K562 (cell line): ENCODE results near the gene CRIP3. TPM values are rescaled to one million over a fixed set of nuclear protein-coding genes. Genes with fewer than 3 reads are reported as not detected.

Source experiments
- ATAC-seq: fragments of 200-7000 bp; cut with Tn5 transposase; 3 replicates; pipeline ENCODE4 v1.9.1; 2020; ENCODE audit warnings: moderate library complexity
- BruUV-seq: library from RNA; stranded (reverse); fragments of 400-500 nt; replicated peaks from 2 replicates; lab custom pipeline; 2021; lab: Mats Ljungman, UMichigan
- CTCF ChIA-PET: fragments of 300-600 bp; formaldehyde crosslinking; extraction: SDS; loops from one replicate; lab custom pipeline; 2021; ENCODE audit warnings: low intra/inter-chr PET ratio; lab: Yijun Ruan, JAX
- POLR2A ChIA-PET: fragments of 300-600, 350-650 bp; sonication (Branson Sonifier 250); formaldehyde crosslinking; extraction: SDS; loops from one replicate; lab custom pipeline; 2021; ENCODE audit warnings: antibody characterized with exemption, inconsistent platforms; lab: Yijun Ruan, JAX
- DNase-seq, 4 experiments: peaks; one replicate each; pipeline versions ENCODE4 v3.0.0 to v3.0.0-alpha.2; 2011 to 2018; ENCODE audit warnings: low spot score in 3 of 4, mixed read lengths in 3 of 4; ENCODE audit errors: extremely low read depth in 1 of 4
- FAIRE-seq: peaks from 2 replicates; lab custom pipeline; 2011; peaks lifted over from hg19 to GRCh38; lab: Jason Lieb, UNC
- H2AFZ ChIP-seq: 2 replicates; pipeline ENCODE4 v1.6.0; 2011; ENCODE audit warnings: low read depth, low read length, control low read depth, inconsistent platforms
- H3K27ac ChIP-seq: fragments of 200-600 bp; 3 replicates; pipeline ENCODE4 v1.8.0; 2011; ENCODE audit warnings: low read depth, mild to moderate bottlenecking, control low read depth, inconsistent platforms, low read length, moderate library complexity, mixed read lengths; ENCODE audit errors: extremely low read depth
- H3K27me3 ChIP-seq, 2 experiments: fragments of 300-600 bp in 1 of 2; 2 replicates in 1 of 2; 3 replicates in 1 of 2; pipeline versions ENCODE4 v1.6.0 to v1.8.0; 2011; ENCODE audit warnings: inconsistent platforms in 2 of 2, low read length in 2 of 2, mild to moderate bottlenecking in 1 of 2, mixed read lengths in 1 of 2, moderate library complexity in 1 of 2; ENCODE audit not compliant: control insufficient read depth in 2 of 2, insufficient read depth in 2 of 2
- H3K36me3 ChIP-seq: fragments of 300-600 bp; 3 replicates; pipeline ENCODE4 v1.8.0; 2011; ENCODE audit warnings: mild to moderate bottlenecking, low read length, inconsistent platforms; ENCODE audit not compliant: control insufficient read depth, insufficient read depth
- H3K4me1 ChIP-seq, 2 experiments: fragments of 200-600 bp in 1 of 2; replicated peaks in 1 of 2; 2 replicates in 1 of 2; 3 replicates in 1 of 2; pipeline versions ENCODE4 v1.5.1 to v1.8.0; 2011; ENCODE audit warnings: inconsistent platforms in 2 of 2, low read length in 2 of 2, mild to moderate bottlenecking in 1 of 2, mixed read lengths in 1 of 2, moderate library complexity in 1 of 2; ENCODE audit not compliant: control insufficient read depth in 2 of 2, insufficient read depth in 2 of 2
- H3K4me2 ChIP-seq: 2 replicates; pipeline ENCODE4 v1.6.1; 2011; ENCODE audit warnings: low read length, control low read depth, inconsistent platforms, mixed read lengths; ENCODE audit not compliant: insufficient read depth
- H3K4me3 ChIP-seq: fragments of 200-600 bp; sonication (generic), shearing (Covaris generic); 2 replicates; pipeline ENCODE4 v1.5.1; 2016; ENCODE audit warnings: control low read depth, inconsistent platforms
- H3K79me2 ChIP-seq: fragments of 200-600 bp; 3 replicates; pipeline ENCODE4 v1.8.0; 2011; ENCODE audit warnings: low read length, inconsistent platforms; ENCODE audit not compliant: control insufficient read depth, insufficient read depth
- H3K9ac ChIP-seq, 2 experiments: 2 replicates each; pipeline versions ENCODE4 v1.6.0 to v1.6.1; 2011; ENCODE audit warnings: low read depth in 2 of 2, low read length in 2 of 2, control low read depth in 1 of 2, inconsistent platforms in 1 of 2, mild to moderate bottlenecking in 1 of 2, mixed read lengths in 1 of 2; ENCODE audit not compliant: insufficient read depth in 1 of 2
- H3K9me1 ChIP-seq: one replicate; pipeline ENCODE4 v1.6.0; 2011; ENCODE audit warnings: inconsistent platforms, mild to moderate bottlenecking, low read length, moderate library complexity; ENCODE audit not compliant: control insufficient read depth, insufficient read depth
- H3K9me3 ChIP-seq: replicated peaks from 2 replicates; pipeline ENCODE4 v1.5.1; 2011; ENCODE audit warnings: low read depth, low read length, inconsistent platforms; ENCODE audit not compliant: control insufficient read depth, insufficient read depth
- H4K20me1 ChIP-seq: replicated peaks from 2 replicates; pipeline ENCODE4 v1.6.1; 2011; ENCODE audit warnings: low read length, inconsistent platforms, mixed read lengths; ENCODE audit not compliant: control insufficient read depth, insufficient read depth
- AFF1 ChIP-seq, 2 experiments: fragments of 450-650 bp; IDR thresholded peaks; 2 replicates each; pipeline ENCODE4 v1.6.1; 2018; ENCODE audit warnings: mild to moderate bottlenecking in 2 of 2, low read depth in 1 of 2; ENCODE audit not compliant: partially characterized antibody in 2 of 2
- CAMTA2 ChIP-seq: fragments of 250-450 bp; sonication (Bioruptor Pico); conservative IDR thresholded peaks from 2 replicates; pipeline ENCODE4 v1.5.1; 2022
- CTCF ChIP-seq, 3 experiments: IDR thresholded peaks in 2 of 3; conservative IDR thresholded peaks in 1 of 3; 2 replicates each; pipeline ENCODE4 v1.5.1; 2011 to 2012; ENCODE audit warnings: low read length in 3 of 3, mild to moderate bottlenecking in 3 of 3, control low read depth in 2 of 3, improper control_type of control experiment in 1 of 3, inconsistent platforms in 1 of 3, low read depth in 1 of 3, mixed read lengths in 1 of 3, moderate library complexity in 1 of 3; ENCODE audit not compliant: insufficient read depth in 2 of 3
- DMBX1 ChIP-seq: fragments of 250-450 bp; sonication (Bioruptor Pico); IDR thresholded peaks from 2 replicates; pipeline ENCODE4 v1.8.0; 2022; ENCODE audit warnings: inconsistent platforms, mild to moderate bottlenecking, moderate library complexity, borderline replicate concordance
- EHMT2 ChIP-seq: fragments of 450-650 bp; IDR thresholded peaks from 2 replicates; pipeline ENCODE4 v1.6.1; 2018; ENCODE audit warnings: antibody characterized with exemption
- HDAC2 ChIP-seq: fragments of 450-650 bp; IDR thresholded peaks from 2 replicates; pipeline ENCODE4 v1.6.1; 2016; ENCODE audit warnings: mild to moderate bottlenecking
- KDM1A ChIP-seq, 2 experiments: fragments of 450-650 bp; IDR thresholded peaks; 2 replicates each; pipeline ENCODE4 v1.6.1; 2016; ENCODE audit warnings: mild to moderate bottlenecking in 2 of 2
- KLF13 ChIP-seq: fragments of 450-650 bp; IDR thresholded peaks from 2 replicates; pipeline ENCODE4 v1.6.1; 2016; ENCODE audit warnings: missing genetic modification characterization, low read depth, mild to moderate bottlenecking, missing compliant biosample characterization, moderate library complexity, borderline replicate concordance
- NCOA4 ChIP-seq: fragments of 450-650 bp; IDR thresholded peaks from 2 replicates; pipeline ENCODE4 v1.6.1; 2018; ENCODE audit warnings: mild to moderate bottlenecking; ENCODE audit not compliant: partially characterized antibody
- NR2F6 ChIP-seq: fragments of 450-650 bp; formaldehyde crosslinking; IDR thresholded peaks from 2 replicates; pipeline ENCODE4 v1.4.0; 2020; ENCODE audit warnings: mild to moderate bottlenecking
- RBM25 ChIP-seq: fragments of 200-400 bp; formaldehyde crosslinking; IDR thresholded peaks from 2 replicates; pipeline ENCODE4 v1.6.1; 2018; ENCODE audit warnings: low read length, low read depth, moderate library complexity; ENCODE audit not compliant: severe bottlenecking
- RCOR1 ChIP-seq, 2 experiments: IDR thresholded peaks; 2 replicates each; pipeline ENCODE4 v1.6.1; 2012; ENCODE audit warnings: low read depth in 2 of 2, low read length in 2 of 2, borderline replicate concordance in 1 of 2, improper control_type of control experiment in 1 of 2
- SMARCA5 ChIP-seq: fragments of 450-650 bp; IDR thresholded peaks from 2 replicates; pipeline ENCODE4 v1.6.1; 2016
- UBTF ChIP-seq, 2 experiments: IDR thresholded peaks; 2 replicates each; pipeline ENCODE4 v1.6.1; 2012; ENCODE audit warnings: improper control_type of control experiment in 2 of 2, low read depth in 2 of 2, low read length in 2 of 2, borderline replicate concordance in 1 of 2
- ZNF12 ChIP-seq: sonication (generic); formaldehyde crosslinking; IDR thresholded peaks from 2 replicates; pipeline ENCODE4 v1.4.0; 2020; ENCODE audit warnings: mild to moderate bottlenecking, missing genetic modification reagents
- WGBS: fragments of 100-300 bp; shearing (Covaris generic); methylation state at CpG from one replicate; pipeline ENCODE4 v1.1.6; 2016; ENCODE audit warnings: low coverage, mixed read lengths; ENCODE audit not compliant: insufficient coverage; ENCODE audit errors: missing lambda C conversion rate; 5-methylcytosine and 5-hydroxymethylcytosine counted together
- in situ Hi-C: fragments of 300-500 bp; cut with MboI; formaldehyde crosslinking; loops from 4 replicates; pipeline ENCODE4 v1.15.0; 2018; ENCODE audit warnings: inconsistent platforms, mixed read lengths
- intact Hi-C: fragments of 100-400 bp; cut with micrococcal nuclease; formaldehyde crosslinking; loops from 2 replicates; pipeline ENCODE4 v1.14.2; 2022
- polyA plus RNA-seq, 8 experiments: library from polyadenylated mRNA; depleted of rRNA in 4 of 8; stranded (reverse) in 5 of 8; unstranded in 3 of 8; fragments of >200 nt; fragmentation: Nextera tagmentation in 2 of 8; fragmentation: Illumina TruSeq in 1 of 8; extraction: Ambion mirVana in 2 of 8; extraction: Trizol in 1 of 8; gene quantifications; 2 replicates each; pipeline versions ENCODE4 v1.2.1 to v1.2.3, GENCODE V29; 2011 to 2014; ENCODE audit warnings: inconsistent platforms in 1 of 8, missing spikeins in 1 of 8
- total RNA-seq, 7 experiments: library from RNA; depleted of rRNA in 6 of 7; stranded (reverse); fragments of >200 nt in 6 of 7; fragmentation: Illumina TruSeq in 2 of 7; extraction: Trizol in 2 of 7; gene quantifications; 2 replicates each; pipeline versions ENCODE4 v1.2.1 to v1.2.3, GENCODE V29; 2011 to 2021; ENCODE audit warnings: low replicate concordance in 1 of 7

CRIP3 gene
- total and polyA plus RNA-seq, 9 of the 15 experiments (the other 6 are each of a cell fraction or from before 2014, with no cell fraction given): 0.36 to 2.1 (median 0.87) TPM

GRCh38 chr6:43304882-43305281, 3.7 kb downstream of the CRIP3 start:
- Histone ChIP-seq H3K4me2 (no peak overlapping the region), H2AFZ (no peak overlapping the region), H3K27me3 (peaks cover 16 to 33% of the 10 kb centered on the region in 2 experiments; a peak in 4 of 5 replicates), H3K79me2 (no peaks in the 10 kb centered on the region), H3K36me3 (no peaks in the 10 kb centered on the region), H3K4me3 (no peak overlapping the region), H3K4me1 (peaks cover 8 to 18% of the 10 kb centered on the region in 2 experiments), H3K27ac (no peak overlapping the region), H3K9me3 (no peaks in the 10 kb centered on the region), H3K9me1 (peaks cover 2% of the 10 kb centered on the region), H3K9ac (no peak overlapping the region), H4K20me1 (0 out of 2 replicates have a peak, but pooled peaks cover 4% of the 10 kb centered on the region)
- ATAC-seq (no peak), FAIRE-seq (no peak), DNase-seq (no peak)
- in situ Hi-C loops: no loop called here
- ChIA-PET POLR2A (interaction anchor here (0.6 kb wide), 1 partner anchor 12 kb away, joined by 3 read pairs; no protein-coding TSS in a partner anchor), CTCF (no interaction called here)
- BruUV-seq: no TSS peak
- 0% methylated on average over 2 of the region's 2 CpGs for WGBS
- intact Hi-C loops: no loop called here
- TF ChIP-seq CTCF (IDR thresholded peaks at IDR 0.05 in 2 of 3, conservative IDR thresholded peaks at IDR 0.05 in 1 of 3; ENCODE audit: insufficient read depth in 2 of 3, low read depth in 1 of 3, low read length in 3 of 3) (no peak), HDAC2 (peak; percentile 67; the same call in 1 of the 2 replicates), EHMT2 (no peak), KLF13 (no peak), RCOR1 (IDR thresholded peaks at IDR 0.05; ENCODE audit: borderline replicate concordance in 1 of 2, low read depth in 2 of 2, low read length in 2 of 2) (0 out of 4 replicates have a peak, but pooled peaks of 1 of the 2 experiments have one; percentile 20), ZNF12 (CRISPR knock-in tag) (no peak), CAMTA2 (CRISPR knock-in tag) (no peak), DMBX1 (CRISPR knock-in tag) (no peak), RBM25 (peak; percentile 92), SMARCA5 (0 out of 2 replicates have a peak, but pooled peaks have one; percentile 67), KDM1A (IDR thresholded peaks at IDR 0.05) (peak; percentile 48 to 67; a peak in 3 of 4 replicates), NCOA4 (no peak), NR2F6 (CRISPR knock-in tag) (no peak), AFF1 (IDR thresholded peaks at IDR 0.05; ENCODE audit: low read depth in 1 of 2, partially characterized antibody in 2 of 2) (no peak), UBTF (IDR thresholded peaks at IDR 0.05; ENCODE audit: borderline replicate concordance in 1 of 2, low read depth in 2 of 2, low read length in 2 of 2) (no peak)
